Measurements from ENCODE around the gene PRELID2. TPM values are rescaled to one million over a fixed set of nuclear protein-coding genes. Genes with fewer than 3 reads are reported as not detected.

PRELID2 gene
- polyA plus RNA-seq, 2 of the 4 experiments (the other 2 are of a cell fraction) = 8.5 to 10.4 TPM

- ChIA-PET CTCF (interaction anchor here (1.8 kb wide), 1 partner anchor 24 kb away, joined by 4 read pairs; no protein-coding TSS in a partner anchor), POLR2A (no interaction called here)
- Histone ChIP-seq H3K4me3 (no peak overlapping the region), H3K9me3 (no peaks in the 10 kb centered on the region), H3K27ac (no peak overlapping the region), H3K4me1 (no peaks in the 10 kb centered on the region), H3K4me2 (no peak overlapping the region)
- WGBS (ENCODE audit: missing lambda C conversion rate) = 5% methylated on average over 1 of the region's 1 CpG
- FAIRE-seq (no peak), DNase-seq (ENCODE audit: low read depth in 1 of 2, low spot score in 1 of 2) (no peak), ATAC-seq (no peak)
- TF ChIP-seq NPAS2 (CRISPR knock-in tag; IDR thresholded peaks at IDR 0.05; ENCODE audit: borderline replicate concordance) (no peak), FOSB (CRISPR knock-in tag; IDR thresholded peaks at IDR 0.05) (no peak), CEBPB (IDR thresholded peaks at IDR 0.05) (no peak), MAFK (IDR thresholded peaks at IDR 0.05; ENCODE audit: partially characterized antibody) (no peak)
- TF ChIP-seq, protein P1, sequence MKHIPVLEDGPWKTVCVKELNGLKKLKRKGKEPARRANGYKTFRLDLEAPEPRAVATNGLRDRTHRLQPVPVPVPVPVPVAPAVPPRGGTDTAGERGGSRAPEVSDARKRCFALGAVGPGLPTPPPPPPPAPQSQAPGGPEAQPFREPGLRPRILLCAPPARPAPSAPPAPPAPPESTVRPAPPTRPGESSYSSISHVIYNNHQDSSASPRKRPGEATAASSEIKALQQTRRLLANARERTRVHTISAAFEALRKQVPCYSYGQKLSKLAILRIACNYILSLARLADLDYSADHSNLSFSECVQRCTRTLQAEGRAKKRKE (CRISPR knock-in tag; IDR thresholded peaks at IDR 0.05; ENCODE audit: low read depth) = no peak
These were observed 47.1 kb downstream of the PRELID2 start for GRCh38 chr5:145787996-145788395.

- Histone ChIP-seq H3K4me2 (no peak overlapping the region), H3K9me3 (no peaks in the 10 kb centered on the region), H3K4me1 (no peaks in the 10 kb centered on the region), H3K4me3 (no peak overlapping the region), H3K27ac (no peak overlapping the region)
- POLR2A ChIA-PET = no interaction called here
- CTCF ChIA-PET = interaction anchor here (0.6 to 1.8 kb wide), 3 partner anchors 25 to 73 kb away, joined by 3 to 7 read pairs (median 4); no protein-coding TSS in a partner anchor
- no peak for DNase-seq (ENCODE audit: low read depth in 1 of 2, low spot score in 1 of 2)
- no peak for ATAC-seq
- no peak for TF ChIP-seq EHF (CRISPR knock-in tag; IDR thresholded peaks at IDR 0.05)
- TF ChIP-seq ZNF302 (CRISPR knock-in tag; IDR thresholded peaks at IDR 0.05) = no peak
- no peak for TF ChIP-seq SREBF2 (IDR thresholded peaks at IDR 0.05)
- no peak for TF ChIP-seq CHD2 (IDR thresholded peaks at IDR 0.05; ENCODE audit: low read length, partially characterized antibody)
- no peak for TF ChIP-seq JUN (IDR thresholded peaks at IDR 0.05)
- no peak for TF ChIP-seq CEBPB (IDR thresholded peaks at IDR 0.05)
- TF ChIP-seq RAD21 (conservative IDR thresholded peaks at IDR 0.05 in 1 of 2, IDR thresholded peaks at IDR 0.05 in 1 of 2) = no peak
- no peak for TF ChIP-seq POLR2AphosphoS2 (conservative IDR thresholded peaks at IDR 0.05; ENCODE audit: low read length)
- TF ChIP-seq KDM1A (IDR thresholded peaks at IDR 0.05; ENCODE audit: low read depth) = no peak
- TF ChIP-seq GATA3 (IDR thresholded peaks at IDR 0.05; ENCODE audit: borderline replicate concordance) = no peak
- TF ChIP-seq PHF8 (IDR thresholded peaks at IDR 0.05; ENCODE audit: borderline replicate concordance, low read depth) = no peak
- 73% methylated on average over 3 of the region's 3 CpGs for WGBS (ENCODE audit: missing lambda C conversion rate)
- FAIRE-seq = no peak
These were observed 47.6 kb downstream of the PRELID2 start for GRCh38 chr5:145787507-145787906.

DNA sequence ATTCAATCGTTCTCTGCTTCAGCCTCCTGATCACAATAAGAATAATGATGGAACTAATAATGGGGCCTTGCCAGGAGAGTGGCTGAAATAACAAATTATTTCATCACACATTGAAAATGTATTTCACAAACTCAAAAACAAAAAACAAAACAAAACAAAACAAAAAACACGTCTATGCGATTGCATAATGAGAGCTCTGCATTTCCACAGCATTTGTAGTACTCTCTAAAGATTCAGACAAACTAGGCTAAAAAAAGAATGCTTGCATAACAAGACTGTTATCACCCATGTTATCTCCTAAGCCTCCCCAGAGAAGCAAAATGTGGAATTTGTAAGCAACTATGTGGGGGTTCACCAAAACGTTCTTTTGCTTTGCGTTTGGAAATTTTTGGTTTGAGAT, 48.1 kb downstream of the PRELID2 start:
- TF ChIP-seq TP53 (CRISPR knock-in tag; IDR thresholded peaks at IDR 0.05) (no peak), POLR2AphosphoS2 (conservative IDR thresholded peaks at IDR 0.05; ENCODE audit: low read length) (no peak), ZNF302 (CRISPR knock-in tag; IDR thresholded peaks at IDR 0.05) (no peak), RARB (CRISPR knock-in tag; IDR thresholded peaks at IDR 0.05) (no peak), JUNB (IDR thresholded peaks at IDR 0.05) (no peak), CHD2 (IDR thresholded peaks at IDR 0.05; ENCODE audit: low read length, partially characterized antibody) (no peak), KDM1A (IDR thresholded peaks at IDR 0.05; ENCODE audit: low read depth) (no peak), SREBF2 (IDR thresholded peaks at IDR 0.05) (no peak), CHD4 (IDR thresholded peaks at IDR 0.05; ENCODE audit: borderline replicate concordance) (no peak), MAZ (IDR thresholded peaks at IDR 0.05; ENCODE audit: borderline replicate concordance, low read depth, low read length) (no peak), RCOR1 (IDR thresholded peaks at IDR 0.05; ENCODE audit: low read depth, low read length) (no peak), BHLHE40 (IDR thresholded peaks at IDR 0.05; ENCODE audit: low read depth, low read length) (no peak), NR3C1 (IDR thresholded peaks at IDR 0.05) (no peak)
- TF ChIP-seq, protein P2, sequence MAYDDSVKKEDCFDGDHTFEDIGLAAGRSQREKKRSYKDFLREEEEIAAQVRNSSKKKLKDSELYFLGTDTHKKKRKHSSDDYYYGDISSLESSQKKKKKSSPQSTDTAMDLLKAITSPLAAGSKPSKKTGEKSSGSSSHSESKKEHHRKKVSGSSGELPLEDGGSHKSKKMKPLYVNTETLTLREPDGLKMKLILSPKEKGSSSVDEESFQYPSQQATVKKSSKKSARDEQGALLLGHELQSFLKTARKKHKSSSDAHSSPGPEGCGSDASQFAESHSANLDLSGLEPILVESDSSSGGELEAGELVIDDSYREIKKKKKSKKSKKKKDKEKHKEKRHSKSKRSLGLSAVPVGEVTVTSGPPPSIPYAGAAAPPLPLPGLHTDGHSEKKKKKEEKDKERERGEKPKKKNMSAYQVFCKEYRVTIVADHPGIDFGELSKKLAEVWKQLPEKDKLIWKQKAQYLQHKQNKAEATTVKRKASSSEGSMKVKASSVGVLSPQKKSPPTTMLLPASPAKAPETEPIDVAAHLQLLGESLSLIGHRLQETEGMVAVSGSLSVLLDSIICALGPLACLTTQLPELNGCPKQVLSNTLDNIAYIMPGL (CRISPR knock-in tag; IDR thresholded peaks at IDR 0.05; ENCODE audit: borderline replicate concordance) = no peak
- TF ChIP-seq, protein P1 (CRISPR knock-in tag; IDR thresholded peaks at IDR 0.05; ENCODE audit: low read depth) = no peak
- FAIRE-seq (no peak), ATAC-seq (no peak), DNase-seq (ENCODE audit: low read depth in 1 of 2, low spot score in 1 of 2) (no peak)
- ChIA-PET POLR2A (no interaction called here), CTCF (interaction anchor here (0.6 to 1.8 kb wide), 3 partner anchors 25 to 73 kb away, joined by 3 to 7 read pairs (median 4); no protein-coding TSS in a partner anchor)
- Histone ChIP-seq H3K4me3 (no peak overlapping the region), H3K9me3 (no peaks in the 10 kb centered on the region), H3K4me1 (no peaks in the 10 kb centered on the region), H3K27ac (no peak overlapping the region), H3K4me2 (no peak overlapping the region)
- 87% methylated on average over 5 of the region's 5 CpGs for WGBS (ENCODE audit: missing lambda C conversion rate)

Measured in A549 (cell line).